Activated naive CD8-positive, alpha-beta T cell treated with anti-CD3 and anti-CD28 coated beads, Interleukin-2, amount 50 U/mL, for 16 hours (primary cell): ENCODE measurements around the gene KRT81.
"Not testable (repeated sequence)": the region's sequence is repeated elsewhere in the genome, so short reads cannot be mapped to it uniquely, and the experiment has no call there.

Experiments
- DNase-seq: peaks from one replicate; pipeline ENCODE4 v3.0.0-alpha.2; 2020; ENCODE audit warnings: low read depth, low spot score

Gene KRT81

GRCh38 chr12:52241205-52241842 lies 50.0 kb downstream of the KRT81 start:
- DNase-seq: no peak

- not testable (repeated sequence) for DNase-seq
Observed at GRCh38 chr12:52240247-52240646, 51.1 kb downstream of the KRT81 start.

- no peak for DNase-seq
Observed at GRCh38 chr12:52239767-52240166, 51.6 kb downstream of the KRT81 start.

GRCh38 chr12:52238916-52239646 lies 52.3 kb downstream of the KRT81 start:
- DNase-seq: no peak

- no peak for DNase-seq
Observed at GRCh38 chr12:52238207-52238840, 53.0 kb downstream of the KRT81 start.

- DNase-seq: no peak
Observed at GRCh38 chr12:52236386-52237050, 54.8 kb downstream of the KRT81 start.
